Measurements from ENCODE around the gene RPS3.
"Not testable (repeated sequence)": the region's sequence is repeated elsewhere in the genome, so short reads cannot be mapped to it uniquely, and the experiment has no call there.

RPS3 gene

GRCh38 chr11:75356613-75357012 is 42.7 kb upstream of the RPS3 start:
- no peak overlapping the region for H3K4me2 ChIP-seq
- no peak overlapping the region for H3K4me3 ChIP-seq
- no peaks in the 10 kb centered on the region for H3K36me3 ChIP-seq
- H4K20me1 ChIP-seq, result no peaks in the 10 kb centered on the region
- no peaks in the 10 kb centered on the region for H3K9me3 ChIP-seq
- peaks cover 13% of the 10 kb centered on the region for H3K4me1 ChIP-seq
- H3K27me3 ChIP-seq, result no peaks in the 10 kb centered on the region
- no peak overlapping the region for H3K27ac ChIP-seq
- no peak for TF ChIP-seq Cebpa-rat (IDR thresholded peaks at IDR 0.05)
- H3K9ac ChIP-seq, result no peak overlapping the region

DNA sequence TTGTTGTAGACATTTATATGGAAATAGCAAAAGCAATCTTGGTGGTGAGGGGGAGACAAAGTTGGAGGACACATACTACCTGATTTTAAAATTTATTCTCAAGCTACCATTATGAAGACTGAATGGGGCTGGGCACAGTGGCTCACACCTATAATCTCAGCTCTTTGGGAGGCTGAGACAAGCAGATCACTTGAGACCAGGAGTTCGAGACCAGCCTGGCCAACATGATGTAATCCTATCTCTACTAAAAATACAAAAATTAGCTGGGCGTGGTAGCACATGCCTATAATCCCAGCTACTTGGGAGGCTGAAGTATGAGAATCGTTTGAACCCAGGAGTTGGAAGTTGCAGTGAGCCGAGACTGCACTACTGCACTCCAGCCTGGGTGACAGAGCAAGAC is 37.0 kb upstream of the RPS3 start:
- not testable (repeated sequence) for H3K27me3 ChIP-seq, H3K4me3 ChIP-seq, H3K27ac ChIP-seq, H3K9me3 ChIP-seq, H3K36me3 ChIP-seq, H3K9ac ChIP-seq, H3K4me1 ChIP-seq, H3K4me2 ChIP-seq, H4K20me1 ChIP-seq

GRCh38 chr11:75365711-75366181 is 33.6 kb upstream of the RPS3 start:
- Histone ChIP-seq H3K4me3 (no peak overlapping the region), H3K4me1 (peaks cover 20% of the 10 kb centered on the region), H4K20me1 (no peaks in the 10 kb centered on the region), H3K36me3 (no peaks in the 10 kb centered on the region), H3K9me3 (peaks cover 11% of the 10 kb centered on the region), H3K27ac (no peak overlapping the region), H3K4me2 (no peak overlapping the region), H3K9ac (no peak overlapping the region), H3K27me3 (no peaks in the 10 kb centered on the region)
- TF ChIP-seq Cebpa-rat (IDR thresholded peaks at IDR 0.05), result no peak

GRCh38 chr11:75366826-75367225 is 32.5 kb upstream of the RPS3 start:
- not testable (repeated sequence) for H3K9ac ChIP-seq, H3K4me2 ChIP-seq

DNA sequence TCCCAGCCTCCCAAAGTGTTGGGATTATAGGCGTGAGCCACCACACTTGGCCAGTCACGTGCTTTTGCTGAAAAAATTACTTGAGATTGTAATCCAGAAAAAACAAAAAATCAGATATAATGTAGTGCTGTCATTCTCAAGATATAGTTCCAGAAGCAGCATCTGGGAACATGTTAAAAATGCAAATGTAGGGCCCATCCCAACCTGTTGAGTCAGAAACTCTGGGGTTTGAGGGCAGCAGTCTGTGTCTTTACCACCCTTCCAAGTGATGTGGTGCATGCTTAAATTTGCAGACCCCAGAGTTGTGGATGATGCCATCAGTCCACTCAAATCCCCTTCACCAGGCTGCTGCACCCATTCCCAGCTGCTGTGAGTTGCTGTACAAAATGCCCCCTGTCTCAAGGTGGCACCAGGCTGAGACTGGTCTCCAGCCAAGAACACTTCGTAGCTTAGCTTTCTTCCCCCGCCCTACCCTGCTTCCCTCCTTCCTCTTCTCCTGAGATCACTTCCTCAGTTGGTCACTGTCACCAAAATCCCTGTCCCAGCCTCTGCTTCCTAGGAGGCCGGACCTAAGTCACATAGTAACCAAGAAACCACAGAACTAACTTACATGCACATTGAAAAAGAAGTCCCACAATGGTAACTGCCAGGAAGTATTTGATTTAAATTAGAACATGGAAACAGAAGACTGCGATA is 29.6 kb upstream of the RPS3 start:
- peak overlapping the region; percentile 65 for H3K4me2 ChIP-seq
- no peak for TF ChIP-seq Cebpa-rat (IDR thresholded peaks at IDR 0.05)
- H4K20me1 ChIP-seq, result no peaks in the 10 kb centered on the region
- H3K9ac ChIP-seq, result no peak overlapping the region
- peaks cover 20% of the 10 kb centered on the region for H3K4me1 ChIP-seq
- H3K9me3 ChIP-seq, result peaks cover 11% of the 10 kb centered on the region
- H3K27me3 ChIP-seq, result no peaks in the 10 kb centered on the region
- no peak overlapping the region for H3K4me3 ChIP-seq
- H3K27ac ChIP-seq, result no peak overlapping the region; the same call in 1 of the 2 replicates
- H3K36me3 ChIP-seq, result no peaks in the 10 kb centered on the region

More at GRCh38 chr11:75366826-75367225, 32.5 kb upstream of the RPS3 start:
- not testable (repeated sequence) for H3K27me3 ChIP-seq, H3K27ac ChIP-seq, H3K4me3 ChIP-seq, H4K20me1 ChIP-seq, H3K36me3 ChIP-seq
- H3K9me3 ChIP-seq, result peaks cover 11% of the 10 kb centered on the region
- peaks cover 20% of the 10 kb centered on the region for H3K4me1 ChIP-seq

- H3K36me3 ChIP-seq, result no peaks in the 10 kb centered on the region
- no peaks in the 10 kb centered on the region for H3K27me3 ChIP-seq
- peaks cover 11% of the 10 kb centered on the region for H3K9me3 ChIP-seq
- H3K9ac ChIP-seq, result no peak overlapping the region
- no peak overlapping the region for H3K4me3 ChIP-seq
- no peak for TF ChIP-seq Cebpa-rat (IDR thresholded peaks at IDR 0.05)
- peaks cover 14% of the 10 kb centered on the region for H3K4me1 ChIP-seq
- H3K27ac ChIP-seq, result no peak overlapping the region
- H4K20me1 ChIP-seq, result no peaks in the 10 kb centered on the region
- H3K4me2 ChIP-seq, result no peak overlapping the region
These were observed 27.1 kb upstream of the RPS3 start for GRCh38 chr11:75371949-75372876.

DNA sequence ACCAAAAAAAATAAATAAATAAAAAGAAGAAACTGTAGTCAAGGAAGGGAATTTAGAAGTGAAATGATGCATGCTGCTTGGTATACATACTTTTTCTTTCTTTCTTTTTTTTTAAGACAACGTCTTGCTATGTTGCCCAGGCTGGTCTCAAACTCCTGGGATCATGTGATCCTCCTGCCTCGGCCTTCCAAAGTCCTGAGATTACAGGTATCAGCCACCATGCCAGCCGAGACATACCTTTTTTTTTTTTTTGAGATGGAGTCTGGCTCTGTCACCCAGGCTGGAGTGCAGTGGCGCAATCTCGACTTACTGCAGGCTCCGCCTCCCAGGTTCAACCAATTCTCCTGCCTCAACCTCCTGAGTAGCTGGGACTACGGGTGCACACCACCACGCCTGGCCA is 26.1 kb upstream of the RPS3 start:
- no peak overlapping the region for H3K4me3 ChIP-seq
- no peak overlapping the region for H3K4me2 ChIP-seq
- H3K4me1 ChIP-seq, result peaks cover 14% of the 10 kb centered on the region
- no peak for TF ChIP-seq Cebpa-rat (IDR thresholded peaks at IDR 0.05)
- H3K36me3 ChIP-seq, result no peaks in the 10 kb centered on the region
- no peaks in the 10 kb centered on the region for H3K27me3 ChIP-seq
- H3K9ac ChIP-seq, result no peak overlapping the region
- H3K9me3 ChIP-seq, result peaks cover 7% of the 10 kb centered on the region
- H3K27ac ChIP-seq, result no peak overlapping the region
- no peaks in the 10 kb centered on the region for H4K20me1 ChIP-seq

DNA sequence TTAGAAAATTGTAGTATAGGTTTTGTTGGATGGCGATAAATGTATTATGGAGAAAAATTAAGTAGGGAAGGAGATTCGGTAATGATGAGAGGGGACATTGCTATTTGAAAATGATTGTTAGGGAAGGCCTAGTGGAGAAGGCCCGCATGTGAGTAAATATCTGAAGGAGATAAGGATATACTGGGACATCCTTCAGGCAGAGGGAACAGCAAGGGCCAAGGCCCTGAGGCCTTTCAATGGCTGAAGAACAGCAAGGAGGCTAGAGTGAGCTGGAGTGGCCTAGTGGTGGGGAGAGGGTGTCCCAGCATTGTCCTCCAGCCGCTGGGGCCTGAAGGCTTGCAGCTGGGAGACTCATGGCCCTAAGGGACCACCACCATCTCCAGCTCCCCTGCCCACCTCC is 24.7 kb upstream of the RPS3 start:
- H3K27me3 ChIP-seq, result no peaks in the 10 kb centered on the region
- H3K36me3 ChIP-seq, result no peaks in the 10 kb centered on the region
- no peak overlapping the region for H3K9ac ChIP-seq
- H3K4me2 ChIP-seq, result no peak overlapping the region
- no peak for TF ChIP-seq Cebpa-rat (IDR thresholded peaks at IDR 0.05)
- H3K4me3 ChIP-seq, result no peak overlapping the region
- no peaks in the 10 kb centered on the region for H4K20me1 ChIP-seq
- H3K9me3 ChIP-seq, result no peaks in the 10 kb centered on the region
- H3K27ac ChIP-seq, result no peak overlapping the region
- peaks cover 8% of the 10 kb centered on the region for H3K4me1 ChIP-seq

GRCh38 chr11:75375626-75376025 is 23.7 kb upstream of the RPS3 start:
- no peaks in the 10 kb centered on the region for H3K36me3 ChIP-seq
- no peak overlapping the region for H3K9ac ChIP-seq
- H3K4me3 ChIP-seq, result no peak overlapping the region
- peaks cover 2% of the 10 kb centered on the region for H3K4me1 ChIP-seq
- H3K9me3 ChIP-seq, result no peaks in the 10 kb centered on the region
- H3K27ac ChIP-seq, result no peak overlapping the region
- no peak overlapping the region for H3K4me2 ChIP-seq
- TF ChIP-seq Cebpa-rat (IDR thresholded peaks at IDR 0.05), result no peak
- no peaks in the 10 kb centered on the region for H3K27me3 ChIP-seq
- no peaks in the 10 kb centered on the region for H4K20me1 ChIP-seq

DNA sequence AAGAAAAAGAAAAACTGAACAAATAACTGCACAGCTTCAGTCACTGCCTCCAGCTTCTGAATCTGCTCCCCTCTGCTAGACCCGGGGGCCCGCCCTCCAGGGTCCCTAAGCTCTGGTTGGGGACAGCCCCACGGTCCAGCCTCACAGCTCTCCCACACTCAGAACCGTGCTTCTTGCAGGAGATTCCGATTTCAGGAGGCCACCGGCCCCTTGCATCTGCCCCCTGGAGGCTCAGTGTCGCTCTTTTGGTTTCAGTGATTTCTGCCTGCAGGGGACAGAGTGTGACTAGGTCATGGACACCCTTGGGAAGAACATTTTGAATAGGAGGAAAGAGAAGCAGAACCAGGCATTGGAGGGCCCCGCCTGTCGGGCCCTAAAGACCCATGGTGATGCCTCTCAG is 23.1 kb upstream of the RPS3 start:
- H3K27ac ChIP-seq, result no peak overlapping the region
- no peak overlapping the region for H3K4me3 ChIP-seq
- no peak overlapping the region for H3K9ac ChIP-seq
- H3K4me2 ChIP-seq, result no peak overlapping the region
- H3K36me3 ChIP-seq, result no peaks in the 10 kb centered on the region
- no peaks in the 10 kb centered on the region for H3K9me3 ChIP-seq
- H4K20me1 ChIP-seq, result no peaks in the 10 kb centered on the region
- H3K4me1 ChIP-seq, result peaks cover 8% of the 10 kb centered on the region
- TF ChIP-seq Cebpa-rat (IDR thresholded peaks at IDR 0.05), result no peak
- no peaks in the 10 kb centered on the region for H3K27me3 ChIP-seq

DNA sequence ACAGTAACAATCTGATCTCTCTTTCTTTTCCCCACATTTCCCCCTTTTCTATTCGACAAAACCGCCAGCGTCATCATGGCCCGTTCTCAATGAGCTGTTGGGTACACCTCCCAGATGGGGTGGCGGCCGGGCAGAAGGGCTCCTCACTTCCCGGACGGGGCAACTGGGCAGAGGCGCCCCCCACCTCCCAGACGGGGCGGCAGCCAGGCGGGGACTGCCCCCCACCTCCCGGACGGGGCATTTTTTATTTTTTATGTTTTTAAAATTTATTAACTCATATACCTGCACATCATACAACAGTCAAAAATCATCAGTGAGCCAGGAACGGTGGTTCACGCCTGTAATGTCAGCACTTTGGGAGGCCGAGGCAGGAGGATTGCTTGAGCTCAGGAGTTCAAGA is 20.5 kb upstream of the RPS3 start:
- H3K4me3 ChIP-seq, H4K20me1 ChIP-seq, H3K27ac ChIP-seq: not testable (repeated sequence)

More for the DNA sequence above, 20.5 kb upstream of the RPS3 start:
- H3K4me2 ChIP-seq, H3K27me3 ChIP-seq, H3K36me3 ChIP-seq, H3K9ac ChIP-seq, H3K9me3 ChIP-seq: not testable (repeated sequence)
- peaks cover 20% of the 10 kb centered on the region for H3K4me1 ChIP-seq

Measured in BLaER1 (cell line).